Activated CD4-positive, alpha-beta T cell treated with anti-CD3 and anti-CD28 coated beads for 36 hours (primary cell): Measurements from ENCODE around the gene CARMIL1. TPM values are rescaled to one million over a fixed set of nuclear protein-coding genes. Genes with fewer than 3 reads are reported as not detected.

Experiments used
- ATAC-seq: fragments of 200-7000 bp; cut with Tn5 transposase; one replicate; pipeline ENCODE4 v1.10.0; 2021; ENCODE audit warnings: mild to moderate bottlenecking, moderate library complexity
- CTCF ChIA-PET: fragments of 350-600 bp; sonication (Branson Sonifier 250); formaldehyde crosslinking; loops from one replicate; lab custom pipeline; 2021; ENCODE audit warnings: antibody characterized with exemption; lab: Charles Lee
- POLR2A ChIA-PET: fragments of 350-600 bp; sonication (Branson Sonifier 250); formaldehyde crosslinking; loops from one replicate; lab custom pipeline; 2021; ENCODE audit warnings: antibody characterized with exemption, inconsistent platforms; lab: Charles Lee
- DNase-seq: peaks from one replicate; pipeline ENCODE4 v3.0.0-alpha.2; 2020
- H3K27ac Mint-ChIP-seq: one replicate; pipeline ENCODE4 v1.8.0; 2021; ENCODE audit warnings: mixed read lengths
- H3K27me3 Mint-ChIP-seq: one replicate; pipeline ENCODE4 v1.8.0; 2021; ENCODE audit warnings: mixed read lengths
- H3K36me3 Mint-ChIP-seq: one replicate; pipeline ENCODE4 v1.8.0; 2021; ENCODE audit warnings: low read depth, mixed read lengths
- H3K4me1 Mint-ChIP-seq: one replicate; pipeline ENCODE4 v1.8.0; 2021; ENCODE audit warnings: mixed read lengths
- H3K4me3 Mint-ChIP-seq: one replicate; pipeline ENCODE4 v1.8.0; 2021; ENCODE audit warnings: mild to moderate bottlenecking, moderate library complexity, mixed read lengths
- H3K9me3 Mint-ChIP-seq: one replicate; pipeline ENCODE4 v1.8.0; 2021; ENCODE audit warnings: low read depth, mixed read lengths
- intact Hi-C, 2 experiments: fragments of 100-400 bp; cut with DNase I in 1 of 2; cut with micrococcal nuclease in 1 of 2; formaldehyde crosslinking; loops; one replicate each; pipeline versions ENCODE4 v1.14.2 to v1.15.1; 2022 to 2024; cut with DNase I, micrococcal nuclease
- total RNA-seq, 2 experiments: library from RNA; stranded (reverse); gene quantifications; one replicate each; pipeline ENCODE4 v1.2.3, GENCODE V29; 2021

Gene CARMIL1
- total RNA-seq, 2 experiments from 2014 or later: 4.5 to 4.9 TPM

DNA sequence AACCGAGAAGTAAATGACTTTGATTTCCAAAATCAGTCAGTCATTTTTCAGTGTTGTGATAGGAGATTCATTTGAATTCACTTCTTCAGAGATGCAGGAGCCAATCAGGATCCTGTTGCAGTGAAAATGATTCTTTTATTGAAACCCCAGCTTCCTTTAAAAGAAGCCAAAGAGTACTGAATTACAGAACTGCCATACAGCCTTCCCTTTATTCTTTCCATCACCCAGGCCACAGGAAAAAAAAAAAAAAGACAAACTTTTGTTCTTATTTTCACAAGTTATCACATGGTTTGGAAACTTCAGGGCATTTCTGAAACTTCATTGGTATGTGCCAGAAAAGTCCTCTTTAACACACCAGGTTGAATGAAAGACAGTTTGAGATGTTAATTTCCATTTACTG lies 1.8 kb upstream of the CARMIL1 start:
- DNase-seq (no peak), ATAC-seq (no peak)
- intact Hi-C loops: loop anchor here (5.0 to 10.0 kb wide), 3 partner anchors 90 to 717 kb away; no protein-coding TSS in a partner anchor
- ChIA-PET CTCF (interaction anchor here (0.6 to 5.4 kb wide), 9 partner anchors 12 to 278 kb away, joined by 3 to 43 read pairs (median 6); no protein-coding TSS in a partner anchor), POLR2A (no interaction called here)
- no peak overlapping the region for H3K4me3 Mint-ChIP-seq
- H3K9me3 Mint-ChIP-seq: no peaks in the 10 kb centered on the region
- peaks cover 11% of the 10 kb centered on the region for H3K27me3 Mint-ChIP-seq
- H3K27ac Mint-ChIP-seq: no peak overlapping the region
- peaks cover 32% of the 10 kb centered on the region for H3K4me1 Mint-ChIP-seq
- no peaks in the 10 kb centered on the region for H3K36me3 Mint-ChIP-seq

DNA sequence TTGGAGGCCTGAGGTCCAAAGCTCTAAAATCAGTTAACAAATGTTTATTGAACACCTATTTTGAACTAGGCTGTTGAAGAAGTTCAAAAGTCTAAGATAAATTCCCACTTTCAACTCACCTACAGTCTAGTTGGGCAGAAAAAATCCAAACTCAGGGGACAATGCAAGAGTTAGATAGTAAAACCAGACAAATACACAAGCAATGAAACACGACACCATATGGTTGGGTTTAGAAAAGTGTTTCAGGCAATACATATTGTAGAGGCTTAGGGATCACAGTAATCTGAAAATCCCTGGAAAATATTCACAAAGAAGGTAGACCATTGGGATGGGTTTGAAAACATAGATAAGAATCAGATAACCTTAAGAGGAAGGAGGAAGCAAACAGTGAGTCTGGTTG lies 1.3 kb upstream of the CARMIL1 start:
- Mint-ChIP-seq H3K27me3 (peaks cover 10% of the 10 kb centered on the region), H3K9me3 (no peaks in the 10 kb centered on the region), H3K27ac (no peak overlapping the region), H3K4me1 (peaks cover 34% of the 10 kb centered on the region), H3K4me3 (peak overlapping the region; percentile 82), H3K36me3 (no peaks in the 10 kb centered on the region)
- intact Hi-C loops: loop anchor here (5.0 to 10.0 kb wide), 3 partner anchors 89 to 717 kb away; no protein-coding TSS in a partner anchor
- ChIA-PET POLR2A (interaction anchor here (1.3 to 1.9 kb wide), 2 partner anchors 164 to 743 kb away, joined by 4 to 5 read pairs; a partner anchor contains a TSS), CTCF (interaction anchor here (0.6 to 5.4 kb wide), 20 partner anchors 10 to 431 kb away, joined by 3 to 43 read pairs (median 5); no protein-coding TSS in a partner anchor)
- no peak for DNase-seq
- ATAC-seq: no peak

DNA sequence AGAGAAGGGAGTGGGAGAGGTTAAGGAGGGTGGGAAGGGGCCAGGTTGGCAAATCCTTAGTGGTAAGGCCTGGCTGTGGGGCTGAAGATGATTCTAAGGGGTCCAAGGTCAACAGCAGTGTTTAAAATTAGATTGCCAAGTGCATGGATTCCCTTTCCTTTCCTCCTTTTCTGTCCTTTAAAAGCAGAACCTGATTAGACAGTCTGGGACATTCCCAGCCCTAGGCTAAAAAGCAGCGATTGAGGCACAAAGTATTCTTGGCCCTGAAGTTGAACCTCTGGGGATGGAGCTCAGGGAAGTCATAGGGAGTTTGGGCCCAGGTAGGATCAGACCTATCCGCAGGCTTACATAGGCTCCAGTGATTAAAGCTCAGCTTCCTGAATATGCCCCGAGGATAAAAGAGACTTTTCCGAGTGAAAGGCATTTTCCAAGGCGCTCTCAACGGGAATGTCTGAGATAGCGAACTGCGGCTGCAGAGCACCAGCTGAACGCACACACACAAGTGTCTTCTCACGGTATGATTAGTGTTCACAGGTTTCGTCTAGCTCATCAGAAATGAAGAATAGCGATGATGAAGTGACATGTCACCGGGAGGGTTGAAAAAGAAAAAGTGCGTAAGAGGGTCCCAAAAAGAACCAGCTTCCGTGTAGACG lies 787 bp upstream of the CARMIL1 start:
- Mint-ChIP-seq H3K27me3 (peaks cover 7% of the 10 kb centered on the region), H3K36me3 (no peaks in the 10 kb centered on the region), H3K4me1 (peaks cover 38% of the 10 kb centered on the region), H3K9me3 (no peaks in the 10 kb centered on the region), H3K4me3 (peak overlapping the region; percentile 82), H3K27ac (peak overlapping the region; percentile 79)
- ATAC-seq: peak; percentile 52
- DNase-seq: no peak
- POLR2A ChIA-PET: interaction anchor here (1.1 to 1.9 kb wide), 3 partner anchors 27 to 742 kb away, joined by 3 to 5 read pairs (median 4); a partner anchor contains a TSS
- CTCF ChIA-PET: interaction anchor here (0.6 to 5.4 kb wide), 26 partner anchors 8 to 595 kb away, joined by 3 to 43 read pairs (median 4); no protein-coding TSS in a partner anchor
- intact Hi-C loops: loop anchor here (5.0 to 10.0 kb wide), 3 partner anchors 89 to 716 kb away; no protein-coding TSS in a partner anchor

DNA sequence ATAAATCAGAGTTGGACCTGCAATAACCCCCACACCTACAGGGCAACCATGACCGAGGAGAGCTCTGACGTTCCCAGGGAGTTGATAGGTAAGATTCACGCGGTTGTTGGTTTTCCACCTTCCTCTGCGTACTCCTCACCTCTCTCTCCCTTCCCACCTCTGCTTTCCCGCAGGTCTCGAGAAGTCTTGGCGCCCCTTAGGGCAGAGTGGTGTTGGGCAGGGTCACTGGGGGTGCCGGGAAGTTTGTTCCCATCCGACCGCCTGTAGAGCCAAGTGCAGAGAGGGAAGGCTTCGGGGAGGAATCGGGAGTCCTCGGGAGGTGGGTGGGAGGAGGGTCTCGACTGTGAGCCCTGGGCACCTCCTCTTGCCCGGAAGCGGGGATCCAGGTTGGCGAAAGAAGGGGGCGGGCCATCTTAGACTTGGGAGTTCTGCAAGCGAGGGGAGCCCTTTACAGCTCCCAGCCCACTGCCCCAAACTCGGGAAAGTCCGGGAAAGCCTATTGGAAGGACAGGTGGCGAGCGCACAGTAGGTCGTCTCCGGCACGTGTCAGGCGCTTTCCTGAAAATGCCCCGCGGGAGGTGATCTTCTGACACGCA lies 672 bp downstream of the CARMIL1 start:
- H3K9me3 Mint-ChIP-seq: no peaks in the 10 kb centered on the region
- peak overlapping the region; percentile 79 for H3K27ac Mint-ChIP-seq
- ChIA-PET CTCF (interaction anchor here (0.6 to 5.4 kb wide), 14 partner anchors 10 to 320 kb away, joined by 3 to 43 read pairs (median 4); no protein-coding TSS in a partner anchor), POLR2A (interaction anchor here (0.5 to 1.9 kb wide), 3 partner anchors 291 to 1023 kb away, joined by 3 to 6 read pairs (median 5); a partner anchor contains a TSS)
- H3K4me3 Mint-ChIP-seq: peak overlapping the region; percentile 82
- peak; percentile 13 for ATAC-seq
- H3K36me3 Mint-ChIP-seq: no peaks in the 10 kb centered on the region
- intact Hi-C loops: loop anchor here (1.0 to 10.0 kb wide), 5 partner anchors 87 to 715 kb away; no protein-coding TSS in a partner anchor
- peaks cover 2% of the 10 kb centered on the region for H3K27me3 Mint-ChIP-seq
- peak; percentile 37 for DNase-seq
- peaks cover 38% of the 10 kb centered on the region for H3K4me1 Mint-ChIP-seq

DNA sequence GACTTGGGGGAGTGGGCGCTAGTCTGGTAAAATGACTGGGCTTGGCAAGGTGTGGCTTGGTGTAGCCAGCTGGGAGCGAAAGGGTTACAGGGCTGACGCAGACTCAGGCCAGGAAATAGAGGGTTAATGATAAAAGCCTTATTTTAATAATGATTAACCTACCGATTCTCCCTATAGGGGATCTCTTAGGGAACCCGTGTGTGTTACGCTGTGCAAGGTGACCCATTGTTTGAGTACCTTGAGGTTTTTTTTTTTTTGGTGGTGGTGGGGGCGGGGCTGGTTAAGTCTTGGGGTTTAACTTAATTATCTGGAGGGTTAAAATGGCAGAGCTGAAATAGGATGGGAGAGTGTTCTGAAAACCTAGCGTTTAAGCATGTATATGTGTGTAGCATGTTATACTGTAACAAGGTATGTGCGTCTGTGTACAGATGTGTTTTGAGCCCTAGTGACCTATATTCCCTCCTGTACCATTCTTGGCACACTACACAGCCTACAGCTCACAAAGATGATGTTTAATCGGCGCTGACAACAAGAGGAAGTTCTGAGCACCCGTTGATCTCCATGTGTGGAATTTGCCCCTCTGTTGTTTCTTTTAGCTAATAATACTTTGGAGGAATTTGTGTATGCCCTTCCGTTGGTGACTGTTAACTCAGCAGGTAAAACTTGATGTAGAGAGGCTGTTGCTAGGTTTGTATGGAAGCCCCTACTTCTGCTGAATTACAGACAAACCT lies 1.3 kb downstream of the CARMIL1 start:
- DNase-seq: peak; percentile 55
- Mint-ChIP-seq H3K9me3 (no peaks in the 10 kb centered on the region), H3K4me3 (peak overlapping the region; percentile 82), H3K27ac (peak overlapping the region; percentile 27), H3K4me1 (peaks cover 38% of the 10 kb centered on the region), H3K27me3 (peaks cover 2% of the 10 kb centered on the region), H3K36me3 (no peaks in the 10 kb centered on the region)
- intact Hi-C loops: no loop called here
- ATAC-seq: no peak
- ChIA-PET POLR2A (interaction anchor here (0.5 kb wide), 1 partner anchor 291 kb away, joined by 3 read pairs; no protein-coding TSS in a partner anchor), CTCF (interaction anchor here (0.6 to 4.2 kb wide), 2 partner anchors 15 to 21 kb away, joined by 3 to 29 read pairs; no protein-coding TSS in a partner anchor)

DNA sequence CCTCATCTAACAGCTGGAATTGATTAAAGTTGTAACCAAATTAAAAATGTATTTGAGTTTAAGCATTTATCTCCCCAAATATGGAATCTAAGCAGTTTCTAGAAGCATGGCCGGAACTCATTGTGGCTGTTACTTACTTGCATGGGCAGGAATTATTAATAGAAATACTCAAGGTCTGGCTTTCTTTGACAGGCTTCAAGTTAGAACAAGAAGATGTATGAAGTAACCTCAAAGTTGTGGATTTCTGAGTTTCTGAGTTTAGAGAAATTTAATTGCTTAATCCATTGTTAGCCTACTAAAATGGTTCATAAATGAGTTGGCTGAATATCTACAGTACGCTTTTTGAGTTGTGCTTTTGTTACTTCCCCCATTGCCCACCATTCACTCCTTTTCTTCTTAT lies 7.7 kb downstream of the CARMIL1 start:
- POLR2A ChIA-PET: no interaction called here

DNA sequence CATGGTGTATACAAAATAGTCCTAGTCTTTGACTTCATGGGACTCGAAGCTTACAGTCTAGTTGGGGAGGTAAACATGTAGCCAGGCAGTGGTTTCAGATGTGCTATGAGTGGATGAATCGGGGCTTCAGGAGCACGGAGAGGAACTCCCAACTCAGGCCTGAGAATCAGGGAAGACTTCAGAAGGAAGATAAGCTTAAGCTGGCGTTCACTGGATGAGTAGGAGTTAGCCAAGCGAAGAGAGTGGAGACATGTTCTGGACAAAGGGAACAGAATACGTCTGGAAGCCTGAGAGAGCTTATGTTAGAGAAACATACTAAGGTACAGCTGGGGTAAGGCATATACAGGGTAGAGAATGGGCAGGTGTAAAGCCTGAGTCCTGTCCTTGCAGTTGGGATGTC lies 8.8 kb downstream of the CARMIL1 start:
- DNase-seq (no peak), ATAC-seq (no peak)
- H3K27ac Mint-ChIP-seq: no peak overlapping the region
- intact Hi-C loops: no loop called here
- ChIA-PET POLR2A (no interaction called here), CTCF (interaction anchor here (0.7 to 1.6 kb wide), 4 partner anchors 10 to 268 kb away, joined by 3 to 6 read pairs (median 4); no protein-coding TSS in a partner anchor)
- H3K27me3 Mint-ChIP-seq: no peaks in the 10 kb centered on the region
- no peak overlapping the region for H3K4me3 Mint-ChIP-seq
- peaks cover 4% of the 10 kb centered on the region for H3K4me1 Mint-ChIP-seq
- no peaks in the 10 kb centered on the region for H3K36me3 Mint-ChIP-seq
- no peaks in the 10 kb centered on the region for H3K9me3 Mint-ChIP-seq

More for the DNA sequence above, 7.7 kb downstream of the CARMIL1 start:
- H3K27me3 Mint-ChIP-seq: no peaks in the 10 kb centered on the region
- ATAC-seq: no peak
- intact Hi-C loops: no loop called here
- H3K4me1 Mint-ChIP-seq: peaks cover 6% of the 10 kb centered on the region
- H3K27ac Mint-ChIP-seq: no peak overlapping the region
- H3K4me3 Mint-ChIP-seq: no peak overlapping the region
- CTCF ChIA-PET: interaction anchor here (1.0 to 1.6 kb wide), 3 partner anchors 8 to 270 kb away, joined by 3 to 6 read pairs (median 4); no protein-coding TSS in a partner anchor
- H3K36me3 Mint-ChIP-seq: no peaks in the 10 kb centered on the region
- H3K9me3 Mint-ChIP-seq: no peaks in the 10 kb centered on the region
- no peak for DNase-seq

DNA sequence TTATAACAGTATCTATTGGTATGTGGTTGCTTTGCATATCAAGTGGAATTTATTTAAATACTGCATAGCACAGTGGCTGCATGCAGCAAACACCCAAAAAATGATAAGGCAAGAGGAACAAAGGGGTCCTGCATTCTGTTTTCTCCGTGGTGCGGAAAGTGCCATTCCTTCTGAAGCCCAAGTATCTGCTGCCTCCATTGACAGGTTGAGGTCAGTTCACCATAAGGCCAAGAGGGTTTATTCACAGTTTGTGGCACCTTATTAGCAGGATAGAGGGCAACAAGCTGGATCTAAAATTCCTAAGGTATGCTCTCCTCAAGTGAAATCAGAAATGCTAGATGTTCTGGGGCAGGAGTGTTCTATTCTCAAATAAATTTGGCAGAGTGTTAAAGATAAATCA lies 9.3 kb downstream of the CARMIL1 start:
- Mint-ChIP-seq H3K4me3 (no peak overlapping the region), H3K9me3 (no peaks in the 10 kb centered on the region), H3K27me3 (no peaks in the 10 kb centered on the region), H3K27ac (no peak overlapping the region), H3K4me1 (no peaks in the 10 kb centered on the region), H3K36me3 (no peaks in the 10 kb centered on the region)
- no peak for DNase-seq
- POLR2A ChIA-PET: no interaction called here
- CTCF ChIA-PET: interaction anchor here (0.7 to 1.6 kb wide), 2 partner anchors 15 to 23 kb away, joined by 4 to 6 read pairs; no protein-coding TSS in a partner anchor
- no peak for ATAC-seq
- intact Hi-C loops: no loop called here

DNA sequence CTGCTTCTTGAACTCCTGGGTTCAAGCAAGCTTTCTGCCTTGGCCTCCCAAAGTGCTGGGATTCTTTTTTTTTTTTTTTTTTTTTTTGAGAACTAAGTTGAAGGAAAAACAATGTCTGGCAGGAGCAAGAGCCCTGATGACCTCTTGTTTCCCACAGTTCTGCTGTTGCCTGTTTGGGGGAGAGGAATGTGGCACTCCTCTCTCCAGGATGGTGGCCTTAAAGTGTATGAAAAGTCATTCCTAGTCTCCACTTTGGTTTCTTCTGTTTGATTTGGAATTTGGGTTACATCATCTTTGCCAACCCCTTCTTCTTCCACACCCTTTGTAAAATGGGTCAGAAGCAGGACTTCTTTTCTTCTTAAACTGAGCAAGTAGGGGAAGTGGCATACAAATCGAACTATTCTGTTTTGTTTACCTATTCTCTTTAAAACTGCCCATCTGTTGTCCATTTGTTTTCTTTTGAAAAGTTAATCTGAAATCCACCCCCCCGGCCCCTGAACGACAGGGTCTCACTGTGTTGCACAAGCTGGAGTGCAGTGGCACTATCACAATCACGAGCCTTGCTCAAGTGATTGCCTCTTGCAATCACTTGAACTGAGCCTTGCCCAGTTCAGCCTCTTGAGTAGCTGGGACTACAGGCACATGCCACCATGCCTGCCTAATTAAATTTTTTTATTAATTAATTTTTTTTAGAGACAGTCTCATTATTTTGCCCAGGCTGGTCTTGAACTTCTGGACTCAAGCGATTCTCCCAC lies 11.3 kb downstream of the CARMIL1 start:
- no peaks in the 10 kb centered on the region for H3K9me3 Mint-ChIP-seq
- ATAC-seq (no peak), DNase-seq (no peak)
- CTCF ChIA-PET: interaction anchor here (0.6 to 1.4 kb wide), 3 partner anchors 13 to 54 kb away, joined by 3 to 5 read pairs (median 3); no protein-coding TSS in a partner anchor
- no peak overlapping the region for H3K27ac Mint-ChIP-seq
- POLR2A ChIA-PET: no interaction called here
- H3K4me1 Mint-ChIP-seq: peaks cover 3% of the 10 kb centered on the region
- H3K4me3 Mint-ChIP-seq: no peak overlapping the region
- intact Hi-C loops: no loop called here
- H3K27me3 Mint-ChIP-seq: no peaks in the 10 kb centered on the region
- no peaks in the 10 kb centered on the region for H3K36me3 Mint-ChIP-seq

DNA sequence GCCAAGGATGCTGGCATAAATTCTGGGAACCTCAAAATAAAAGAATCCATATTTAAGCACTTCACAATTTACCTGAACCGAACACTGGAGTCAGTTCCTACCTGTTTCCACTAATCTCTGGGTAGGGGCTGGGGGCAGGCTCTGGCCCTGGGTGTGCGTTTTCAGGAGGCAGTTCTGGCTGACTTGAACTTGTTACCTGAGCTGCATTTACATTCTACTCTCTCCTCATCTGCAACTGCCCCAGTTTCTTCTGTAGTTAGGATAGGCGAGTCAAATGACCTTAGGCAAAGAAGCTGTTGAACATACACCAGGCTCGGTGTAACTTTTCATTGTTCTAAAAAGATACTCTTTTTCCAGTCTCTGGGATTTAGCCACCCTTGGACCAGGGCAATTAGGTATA lies 13.2 kb downstream of the CARMIL1 start:
- ChIA-PET CTCF (interaction anchor here (0.7 kb wide), 1 partner anchor 140 kb away, joined by 3 read pairs; no protein-coding TSS in a partner anchor), POLR2A (no interaction called here)
- H3K27me3 Mint-ChIP-seq: no peaks in the 10 kb centered on the region
- H3K4me3 Mint-ChIP-seq: no peak overlapping the region
- no peak overlapping the region for H3K27ac Mint-ChIP-seq
- H3K36me3 Mint-ChIP-seq: no peaks in the 10 kb centered on the region
- intact Hi-C loops: no loop called here
- H3K4me1 Mint-ChIP-seq: peaks cover 12% of the 10 kb centered on the region
- H3K9me3 Mint-ChIP-seq: no peaks in the 10 kb centered on the region
- DNase-seq (no peak), ATAC-seq (no peak)
